Measurements from ENCODE around the gene CD68.

CD68 gene

DNA sequence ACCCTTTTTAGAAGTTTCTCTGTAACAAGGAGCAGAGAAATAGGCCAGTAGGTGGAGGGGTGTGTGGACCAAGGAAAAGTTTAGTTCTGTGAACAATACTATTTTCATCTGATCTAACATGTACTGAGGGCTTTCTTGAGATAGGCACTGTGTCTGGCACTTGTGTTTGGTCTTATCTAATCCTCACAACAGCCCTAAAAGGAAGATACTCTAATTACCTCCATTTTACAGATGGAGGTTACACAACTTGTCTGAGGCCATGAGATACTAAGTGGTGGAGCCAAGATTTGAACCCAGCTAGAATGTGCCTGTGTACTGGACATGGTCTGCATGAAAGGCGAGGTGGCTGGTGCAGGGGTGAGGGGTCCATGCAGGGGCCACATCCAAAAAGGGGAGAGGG, 26.1 kb upstream of the CD68 start:
- no peak for DNase-seq (ENCODE audit: low read depth)
- TF ChIP-seq, protein P1, sequence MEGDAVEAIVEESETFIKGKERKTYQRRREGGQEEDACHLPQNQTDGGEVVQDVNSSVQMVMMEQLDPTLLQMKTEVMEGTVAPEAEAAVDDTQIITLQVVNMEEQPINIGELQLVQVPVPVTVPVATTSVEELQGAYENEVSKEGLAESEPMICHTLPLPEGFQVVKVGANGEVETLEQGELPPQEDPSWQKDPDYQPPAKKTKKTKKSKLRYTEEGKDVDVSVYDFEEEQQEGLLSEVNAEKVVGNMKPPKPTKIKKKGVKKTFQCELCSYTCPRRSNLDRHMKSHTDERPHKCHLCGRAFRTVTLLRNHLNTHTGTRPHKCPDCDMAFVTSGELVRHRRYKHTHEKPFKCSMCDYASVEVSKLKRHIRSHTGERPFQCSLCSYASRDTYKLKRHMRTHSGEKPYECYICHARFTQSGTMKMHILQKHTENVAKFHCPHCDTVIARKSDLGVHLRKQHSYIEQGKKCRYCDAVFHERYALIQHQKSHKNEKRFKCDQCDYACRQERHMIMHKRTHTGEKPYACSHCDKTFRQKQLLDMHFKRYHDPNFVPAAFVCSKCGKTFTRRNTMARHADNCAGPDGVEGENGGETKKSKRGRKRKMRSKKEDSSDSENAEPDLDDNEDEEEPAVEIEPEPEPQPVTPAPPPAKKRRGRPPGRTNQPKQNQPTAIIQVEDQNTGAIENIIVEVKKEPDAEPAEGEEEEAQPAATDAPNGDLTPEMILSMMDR (IDR thresholded peaks at IDR 0.05; ENCODE audit: low read depth, low read length, missing control alignments), result no peak
- in situ Hi-C loops (cut with HindIII; ENCODE audit: low sequenced_read_pairs), result no loop called here
- H3K4me3 ChIP-seq (ENCODE audit: low read depth, low read length), result no peak overlapping the region

- in situ Hi-C loops (cut with HindIII; ENCODE audit: low sequenced_read_pairs), result no loop called here
- no peak overlapping the region for H3K4me3 ChIP-seq (ENCODE audit: low read depth, low read length)
- TF ChIP-seq, protein P1 (IDR thresholded peaks at IDR 0.05; ENCODE audit: low read depth, low read length, missing control alignments), result no peak
- no peak for DNase-seq (ENCODE audit: low read depth)
Measured at GRCh38 chr17:7555320-7555948, 24.0 kb upstream of the CD68 start.

DNA sequence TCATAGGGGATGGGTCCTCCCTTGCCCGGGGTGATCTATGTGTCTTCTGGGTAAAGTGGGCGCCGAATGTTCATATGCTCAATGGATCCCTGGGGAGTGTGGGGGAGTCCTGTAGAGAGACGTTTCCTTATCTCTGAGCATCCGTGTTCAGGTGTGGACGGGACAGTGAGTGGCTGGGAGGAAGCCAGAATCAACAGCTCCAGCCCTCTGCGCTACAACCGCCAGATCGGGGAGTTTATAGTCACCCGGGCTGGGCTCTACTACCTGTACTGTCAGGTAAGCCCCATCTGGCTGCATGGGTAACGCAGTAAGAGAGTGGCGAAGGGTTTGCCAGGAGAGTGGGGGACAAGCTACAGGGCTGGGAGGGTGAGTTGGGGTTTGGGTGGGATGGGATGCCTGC, 22.8 kb upstream of the CD68 start:
- DNase-seq (ENCODE audit: low read depth), result no peak
- no peak overlapping the region for H3K4me3 ChIP-seq (ENCODE audit: low read depth, low read length)
- in situ Hi-C loops (cut with HindIII; ENCODE audit: low sequenced_read_pairs), result no loop called here
- TF ChIP-seq, protein P1 (IDR thresholded peaks at IDR 0.05; ENCODE audit: low read depth, low read length, missing control alignments), result no peak

DNA sequence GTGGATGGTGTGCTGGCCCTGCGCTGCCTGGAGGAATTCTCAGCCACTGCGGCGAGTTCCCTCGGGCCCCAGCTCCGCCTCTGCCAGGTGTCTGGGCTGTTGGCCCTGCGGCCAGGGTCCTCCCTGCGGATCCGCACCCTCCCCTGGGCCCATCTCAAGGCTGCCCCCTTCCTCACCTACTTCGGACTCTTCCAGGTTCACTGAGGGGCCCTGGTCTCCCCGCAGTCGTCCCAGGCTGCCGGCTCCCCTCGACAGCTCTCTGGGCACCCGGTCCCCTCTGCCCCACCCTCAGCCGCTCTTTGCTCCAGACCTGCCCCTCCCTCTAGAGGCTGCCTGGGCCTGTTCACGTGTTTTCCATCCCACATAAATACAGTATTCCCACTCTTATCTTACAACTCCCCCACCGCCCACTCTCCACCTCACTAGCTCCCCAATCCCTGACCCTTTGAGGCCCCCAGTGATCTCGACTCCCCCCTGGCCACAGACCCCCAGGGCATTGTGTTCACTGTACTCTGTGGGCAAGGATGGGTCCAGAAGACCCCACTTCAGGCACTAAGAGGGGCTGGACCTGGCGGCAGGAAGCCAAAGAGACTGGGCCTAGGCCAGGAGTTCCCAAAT, 22.2 kb upstream of the CD68 start:
- TF ChIP-seq, protein P1 (IDR thresholded peaks at IDR 0.05; ENCODE audit: low read depth, low read length, missing control alignments), result no peak
- in situ Hi-C loops (cut with HindIII; ENCODE audit: low sequenced_read_pairs), result no loop called here
- no peak overlapping the region for H3K4me3 ChIP-seq (ENCODE audit: low read depth, low read length)
- DNase-seq (ENCODE audit: low read depth), result no peak

- H3K4me3 ChIP-seq (ENCODE audit: low read depth, low read length), result no peak overlapping the region
- TF ChIP-seq, protein P1 (IDR thresholded peaks at IDR 0.05; ENCODE audit: low read depth, low read length, missing control alignments), result no peak
- no peak for DNase-seq (ENCODE audit: low read depth)
- in situ Hi-C loops (cut with HindIII; ENCODE audit: low sequenced_read_pairs), result no loop called here
Measured at GRCh38 chr17:7557775-7558543, 21.5 kb upstream of the CD68 start.

DNA sequence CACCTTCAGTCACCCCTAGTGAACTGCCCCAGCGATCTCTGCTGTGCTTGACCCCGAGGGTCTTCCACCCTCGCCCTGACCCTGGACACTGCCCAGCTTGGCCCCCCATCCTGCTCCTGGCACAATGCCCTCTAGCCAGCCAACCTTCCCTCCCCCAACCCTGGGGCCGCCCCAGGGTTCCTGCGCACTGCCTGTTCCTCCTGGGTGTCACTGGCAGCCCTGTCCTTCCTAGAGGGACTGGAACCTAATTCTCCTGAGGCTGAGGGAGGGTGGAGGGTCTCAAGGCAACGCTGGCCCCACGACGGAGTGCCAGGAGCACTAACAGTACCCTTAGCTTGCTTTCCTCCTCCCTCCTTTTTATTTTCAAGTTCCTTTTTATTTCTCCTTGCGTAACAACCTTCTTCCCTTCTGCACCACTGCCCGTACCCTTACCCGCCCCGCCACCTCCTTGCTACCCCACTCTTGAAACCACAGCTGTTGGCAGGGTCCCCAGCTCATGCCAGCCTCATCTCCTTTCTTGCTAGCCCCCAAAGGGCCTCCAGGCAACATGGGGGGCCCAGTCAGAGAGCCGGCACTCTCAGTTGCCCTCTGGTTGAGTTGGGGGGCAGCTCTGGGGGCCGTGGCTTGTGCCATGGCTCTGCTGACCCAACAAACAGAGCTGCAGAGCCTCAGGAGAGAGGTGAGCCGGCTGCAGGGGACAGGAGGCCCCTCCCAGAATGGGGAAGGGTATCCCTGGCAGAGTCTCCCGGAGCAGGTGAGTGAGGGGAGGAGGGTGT, 20.7 kb upstream of the CD68 start, which contains the start of gene TNFSF13:
Gene TNFSF13, plus strand, starts transcription at position 207 of the 776 bp plus-strand sequence. Its CDS starts 290 bp downstream, at position 497.
- no peak for DNase-seq (ENCODE audit: low read depth)
- in situ Hi-C loops (cut with HindIII; ENCODE audit: low sequenced_read_pairs), result no loop called here
- no peak within 1 kb of the TSS for H3K4me3 ChIP-seq (ENCODE audit: low read depth, low read length)
- TF ChIP-seq, protein P1 (IDR thresholded peaks at IDR 0.05; ENCODE audit: low read depth, low read length, missing control alignments), result no peak

All from astrocyte of the cerebellum (primary cell).